NB4 (cell line): ENCODE data around the gene PLEKHA6.

ENCODE experiments used
- CTCF ChIP-seq: IDR thresholded peaks from one replicate; pipeline ENCODE4 v1.5.1; 2012; ENCODE audit warnings: low read depth, low read length
- POLR2A ChIP-seq: IDR thresholded peaks from 2 replicates; pipeline ENCODE4 v1.6.1; 2011; ENCODE audit warnings: mild to moderate bottlenecking; ENCODE audit not compliant: insufficient read length; ENCODE audit errors: extremely low read depth

- TF ChIP-seq CTCF (no peak), POLR2A (no peak)
Observed at GRCh38 chr1:204384636-204385352, 25.1 kb upstream of the PLEKHA6 start.
